22Rv1 (cell line): ENCODE data around the gene DSCAML1.

ENCODE experiments used
- CTCF ChIP-seq: fragments of 450-650 bp; IDR thresholded peaks from 2 replicates; pipeline ENCODE4 v1.5.1; 2017; ENCODE audit warnings: mild to moderate bottlenecking
- ZFX ChIP-seq: fragments of 450-650 bp; IDR thresholded peaks from 2 replicates; pipeline ENCODE4 v1.6.1; 2017; ENCODE audit warnings: antibody characterized with exemption, borderline replicate concordance

GRCh38 chr11:117594721-117595120 is 202.3 kb downstream of the DSCAML1 start:
- no peak for TF ChIP-seq CTCF
- TF ChIP-seq ZFX = no peak
